ENCODE results near the gene ASIC4. TPM values are rescaled to one million over a fixed set of nuclear protein-coding genes. Genes with fewer than 3 reads are reported as not detected.

Gene ASIC4
- total RNA-seq, 1 experiment from 2014 or later: 0.21 TPM

- Histone ChIP-seq H3K27me3 (ENCODE audit: control insufficient read depth, insufficient read depth, low read length) (no peaks in the 10 kb centered on the region), H3K27ac (ENCODE audit: low read length) (no peak overlapping the region; the same call in 1 of the 2 replicates), H3K36me3 (ENCODE audit: control insufficient read depth, insufficient read depth, low read length) (0 out of 2 replicates have a peak, but pooled peaks cover 2% of the 10 kb centered on the region), H3K4me1 (ENCODE audit: control insufficient read depth, insufficient read depth, low read length) (peaks cover 9% of the 10 kb centered on the region; the same call in 1 of the 2 replicates), H3K4me3 (ENCODE audit: low read depth in 2 of 2, low read length in 2 of 2) (peak overlapping the region; percentile 62 to 70), H3K9me3 (ENCODE audit: control insufficient read depth, insufficient read depth, low read depth, low read length) (no peaks in the 10 kb centered on the region)
- ChIA-PET POLR2A (no interaction called here), CTCF (no interaction called here)
- no peak for TF ChIP-seq POLR2AphosphoS5 (IDR thresholded peaks at IDR 0.05; ENCODE audit: low read depth, low read length)
- 0 out of 4 replicates have a peak, but pooled peaks of 1 of the 2 experiments have one; percentile 26 for TF ChIP-seq REST (IDR thresholded peaks at IDR 0.05; ENCODE audit: insufficient read depth in 1 of 2, low read depth in 2 of 2, low read length in 1 of 2)
- 0 out of 2 replicates have a peak, but pooled peaks have one; percentile 52 for TF ChIP-seq SIN3A (IDR thresholded peaks at IDR 0.05; ENCODE audit: borderline replicate concordance, insufficient read depth, low read depth, low read length)
- TF ChIP-seq CTCF (IDR thresholded peaks at IDR 0.05): no peak
- TF ChIP-seq TCF7L2 (IDR thresholded peaks at IDR 0.05; ENCODE audit: low read depth, low read length): no peak
- DNase-seq (ENCODE audit: low read depth, low spot score) (no peak), ATAC-seq (peak; percentile 76)
- in situ Hi-C loops (cut with HindIII; ENCODE audit: low pct_unique_long_range_greater_than_20kb, low sequenced_read_pairs): no loop called here
- BruUV-seq (replicated peaks): no TSS peak
- intact Hi-C loops (cut with micrococcal nuclease; ENCODE audit: unreplicated experiment): loop anchor here (2.0 to 5.0 kb wide), 2 partner anchors 84 to 146 kb away; partner anchors contain the start of gene SLC4A3
These were observed 28.8 kb downstream of the ASIC4 start for GRCh38 chr2:219542931-219543595.

- in situ Hi-C loops (cut with HindIII; ENCODE audit: low pct_unique_long_range_greater_than_20kb, low sequenced_read_pairs): no loop called here
These were observed 29.5 kb downstream of the ASIC4 start, which contains the start of the genes CHPF and TMEM198 for GRCh38 chr2:219543596-219544358. Gene CHPF, minus strand, starts transcription at chr2:219543809. Its CDS starts 271 bp downstream, at chr2:219543538. Gene TMEM198, plus strand, starts transcription at chr2:219544028. Its CDS starts 700 bp downstream, at chr2:219544728.

More at GRCh38 chr2:219543596-219544358, 29.5 kb downstream of the ASIC4 start, which contains the start of the genes CHPF and TMEM198:
- TF ChIP-seq REST (IDR thresholded peaks at IDR 0.05; ENCODE audit: insufficient read depth in 1 of 2, low read depth in 2 of 2, low read length in 1 of 2) (peak; percentile 96 to 99), POLR2AphosphoS5 (IDR thresholded peaks at IDR 0.05; ENCODE audit: low read depth, low read length) (no peak), TCF7L2 (IDR thresholded peaks at IDR 0.05; ENCODE audit: low read depth, low read length) (no peak), CTCF (IDR thresholded peaks at IDR 0.05) (no peak), SIN3A (IDR thresholded peaks at IDR 0.05; ENCODE audit: borderline replicate concordance, insufficient read depth, low read depth, low read length) (peak; percentile 62; the same call in 1 of the 2 replicates)
- 0 out of 2 replicates have a peak, but pooled peaks cover 2% of the 10 kb centered on the region for H3K36me3 ChIP-seq (ENCODE audit: control insufficient read depth, insufficient read depth, low read length)
- CTCF ChIA-PET: no interaction called here
- no peaks in the 10 kb centered on the region for H3K27me3 ChIP-seq (ENCODE audit: control insufficient read depth, insufficient read depth, low read length)
- POLR2A ChIA-PET: no interaction called here
- H3K27ac ChIP-seq (ENCODE audit: low read length): no peak within 1 kb of the TSS; the same call in 1 of the 2 replicates
- ATAC-seq: peak; percentile 90
- BruUV-seq (replicated peaks): no TSS peak
- H3K4me3 ChIP-seq (ENCODE audit: low read depth in 2 of 2, low read length in 2 of 2): peak within 1 kb of the TSS; percentile 62 to 70
- H3K9me3 ChIP-seq (ENCODE audit: control insufficient read depth, insufficient read depth, low read depth, low read length): no peaks in the 10 kb centered on the region
- H3K4me1 ChIP-seq (ENCODE audit: control insufficient read depth, insufficient read depth, low read length): peaks cover 9% of the 10 kb centered on the region; the same call in 1 of the 2 replicates
- DNase-seq (ENCODE audit: low read depth, low spot score): peak; percentile 86
- intact Hi-C loops (cut with micrococcal nuclease; ENCODE audit: unreplicated experiment): loop anchor here (2.0 to 5.0 kb wide), 2 partner anchors 84 to 145 kb away; partner anchors contain the start of gene SLC4A3
